ENCODE results near the gene MBD3L1. TPM values are rescaled to one million over a fixed set of nuclear protein-coding genes. Genes with fewer than 3 reads are reported as not detected.

The MBD3L1 gene
- polyA plus RNA-seq (2012; ENCODE audit: insufficient read length, low read depth): not detected

DNA sequence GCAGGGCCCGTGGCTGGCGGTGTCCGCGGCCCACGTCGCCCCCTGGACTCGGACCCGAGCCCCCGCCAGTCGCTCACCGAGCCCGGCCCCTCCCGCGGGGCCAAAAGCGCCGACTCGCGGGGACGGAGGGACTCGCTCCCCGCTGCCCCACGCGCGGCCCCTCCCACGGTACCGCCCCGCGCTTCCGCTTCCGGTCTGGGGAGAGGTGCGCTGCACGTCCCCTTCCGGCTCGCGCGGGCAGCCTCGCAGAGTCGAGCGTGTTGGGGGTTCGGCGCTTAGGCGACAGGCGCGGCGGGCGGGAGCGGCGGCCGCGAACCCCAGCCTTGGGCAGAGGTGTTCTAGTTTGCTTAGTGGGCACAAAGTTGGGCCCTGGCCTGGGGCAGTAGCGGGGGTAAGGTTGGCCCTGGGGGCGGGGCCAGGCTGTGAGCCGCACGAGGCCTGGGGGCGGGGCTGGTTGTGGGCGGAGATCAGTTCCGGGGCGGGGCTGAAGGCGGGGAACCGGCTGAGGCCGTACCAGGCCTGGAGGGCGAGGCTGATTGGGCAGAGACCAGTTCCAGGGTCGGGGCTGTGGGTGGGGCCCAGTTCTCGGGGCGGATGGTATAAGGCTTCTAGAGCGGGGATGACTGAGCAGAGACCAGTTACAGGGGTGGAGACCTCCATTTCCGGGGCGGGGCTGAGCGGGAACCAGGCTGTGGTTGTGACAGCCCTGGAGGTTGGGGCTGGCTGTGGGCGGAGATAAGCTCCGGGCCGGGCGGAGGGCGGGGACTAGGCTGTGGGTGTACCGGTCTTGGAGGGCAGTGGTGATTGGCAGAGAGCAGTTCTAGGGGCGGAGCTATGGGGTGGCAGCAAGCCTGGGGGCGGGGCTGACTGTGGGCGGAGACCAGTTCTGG is at the start of gene MBD3L1, which contains the start of gene ZNF558:
Gene MBD3L1 (plus strand): TSS at position 246 of the 890 bp plus-strand sequence. CDS start 10,302 bp downstream, outside the sequence.
Gene ZNF558 (minus strand): TSS at position 173 of the 890 bp plus-strand sequence. CDS start 9,645 bp downstream, outside the sequence.
- TF ChIP-seq POLR2AphosphoS5 (IDR thresholded peaks at IDR 0.05; ENCODE audit: low read depth, low read length) (peak; percentile 68), TAF1 (IDR thresholded peaks at IDR 0.05; ENCODE audit: borderline replicate concordance, insufficient read depth, low read length) (no peak)

DNA sequence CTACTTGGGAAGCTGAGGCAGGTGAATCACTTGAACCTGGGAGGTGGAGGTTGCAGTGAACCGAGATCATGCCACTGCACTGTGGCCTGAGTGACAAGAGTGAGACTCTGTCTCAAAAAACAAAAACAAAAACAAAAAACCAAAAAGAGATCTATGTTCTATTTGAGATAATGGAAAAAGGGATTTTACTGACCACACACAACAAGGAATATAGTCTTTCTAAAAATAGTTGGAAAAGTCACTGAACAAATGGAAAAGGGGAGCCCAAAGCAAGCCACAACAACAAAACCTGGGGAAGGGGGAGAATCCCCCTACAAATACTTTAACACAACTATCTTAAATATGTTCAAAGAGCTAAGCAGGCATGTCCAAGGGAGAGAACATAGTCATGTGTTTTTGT is 37.4 kb upstream of the MBD3L1 start:
- TF ChIP-seq SIN3A (IDR thresholded peaks at IDR 0.05; ENCODE audit: borderline replicate concordance, insufficient read depth, low read length) (no peak), TAF1 (IDR thresholded peaks at IDR 0.05; ENCODE audit: borderline replicate concordance, insufficient read depth, low read length) (no peak), POLR2AphosphoS5 (IDR thresholded peaks at IDR 0.05; ENCODE audit: low read depth, low read length) (no peak), FOXP2 (optimal IDR thresholded peaks at IDR 0.05; ENCODE audit: borderline replicate concordance, extremely low read depth, extremely low read length, insufficient read depth) (no peak)
- TF ChIP-seq, protein P1, sequence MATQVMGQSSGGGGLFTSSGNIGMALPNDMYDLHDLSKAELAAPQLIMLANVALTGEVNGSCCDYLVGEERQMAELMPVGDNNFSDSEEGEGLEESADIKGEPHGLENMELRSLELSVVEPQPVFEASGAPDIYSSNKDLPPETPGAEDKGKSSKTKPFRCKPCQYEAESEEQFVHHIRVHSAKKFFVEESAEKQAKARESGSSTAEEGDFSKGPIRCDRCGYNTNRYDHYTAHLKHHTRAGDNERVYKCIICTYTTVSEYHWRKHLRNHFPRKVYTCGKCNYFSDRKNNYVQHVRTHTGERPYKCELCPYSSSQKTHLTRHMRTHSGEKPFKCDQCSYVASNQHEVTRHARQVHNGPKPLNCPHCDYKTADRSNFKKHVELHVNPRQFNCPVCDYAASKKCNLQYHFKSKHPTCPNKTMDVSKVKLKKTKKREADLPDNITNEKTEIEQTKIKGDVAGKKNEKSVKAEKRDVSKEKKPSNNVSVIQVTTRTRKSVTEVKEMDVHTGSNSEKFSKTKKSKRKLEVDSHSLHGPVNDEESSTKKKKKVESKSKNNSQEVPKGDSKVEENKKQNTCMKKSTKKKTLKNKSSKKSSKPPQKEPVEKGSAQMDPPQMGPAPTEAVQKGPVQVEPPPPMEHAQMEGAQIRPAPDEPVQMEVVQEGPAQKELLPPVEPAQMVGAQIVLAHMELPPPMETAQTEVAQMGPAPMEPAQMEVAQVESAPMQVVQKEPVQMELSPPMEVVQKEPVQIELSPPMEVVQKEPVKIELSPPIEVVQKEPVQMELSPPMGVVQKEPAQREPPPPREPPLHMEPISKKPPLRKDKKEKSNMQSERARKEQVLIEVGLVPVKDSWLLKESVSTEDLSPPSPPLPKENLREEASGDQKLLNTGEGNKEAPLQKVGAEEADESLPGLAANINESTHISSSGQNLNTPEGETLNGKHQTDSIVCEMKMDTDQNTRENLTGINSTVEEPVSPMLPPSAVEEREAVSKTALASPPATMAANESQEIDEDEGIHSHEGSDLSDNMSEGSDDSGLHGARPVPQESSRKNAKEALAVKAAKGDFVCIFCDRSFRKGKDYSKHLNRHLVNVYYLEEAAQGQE (IDR thresholded peaks at IDR 0.05; ENCODE audit: insufficient read depth in 1 of 2, low read depth in 2 of 2, low read length in 2 of 2): no peak

DNA sequence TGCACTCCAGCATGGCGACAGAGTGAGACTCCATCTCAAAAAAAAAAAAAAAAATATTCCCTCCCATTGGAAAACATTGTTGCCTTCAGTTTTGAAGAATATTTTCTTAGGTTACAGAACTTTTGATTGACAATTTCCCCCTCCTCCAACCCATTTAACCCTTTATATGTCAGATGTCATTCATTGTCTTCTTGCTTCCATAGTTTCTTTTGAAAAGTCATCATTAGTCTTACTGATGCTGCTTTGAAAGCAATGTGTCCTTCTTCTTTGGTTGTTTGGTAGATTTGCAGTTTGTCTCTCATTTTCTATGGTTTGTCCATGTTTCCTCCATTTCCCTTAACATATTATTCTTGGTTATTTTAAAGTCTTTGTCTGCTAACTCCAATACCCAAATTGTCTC is 25.5 kb upstream of the MBD3L1 start:
- TF ChIP-seq TAF1 (IDR thresholded peaks at IDR 0.05; ENCODE audit: borderline replicate concordance, insufficient read depth, low read length) (no peak), SIN3A (IDR thresholded peaks at IDR 0.05; ENCODE audit: borderline replicate concordance, insufficient read depth, low read length) (no peak), FOXP2 (optimal IDR thresholded peaks at IDR 0.05; ENCODE audit: borderline replicate concordance, extremely low read depth, extremely low read length, insufficient read depth) (no peak), POLR2AphosphoS5 (IDR thresholded peaks at IDR 0.05; ENCODE audit: low read depth, low read length) (no peak)
- TF ChIP-seq, protein P1 (IDR thresholded peaks at IDR 0.05; ENCODE audit: insufficient read depth in 1 of 2, low read depth in 2 of 2, low read length in 2 of 2): no peak

DNA sequence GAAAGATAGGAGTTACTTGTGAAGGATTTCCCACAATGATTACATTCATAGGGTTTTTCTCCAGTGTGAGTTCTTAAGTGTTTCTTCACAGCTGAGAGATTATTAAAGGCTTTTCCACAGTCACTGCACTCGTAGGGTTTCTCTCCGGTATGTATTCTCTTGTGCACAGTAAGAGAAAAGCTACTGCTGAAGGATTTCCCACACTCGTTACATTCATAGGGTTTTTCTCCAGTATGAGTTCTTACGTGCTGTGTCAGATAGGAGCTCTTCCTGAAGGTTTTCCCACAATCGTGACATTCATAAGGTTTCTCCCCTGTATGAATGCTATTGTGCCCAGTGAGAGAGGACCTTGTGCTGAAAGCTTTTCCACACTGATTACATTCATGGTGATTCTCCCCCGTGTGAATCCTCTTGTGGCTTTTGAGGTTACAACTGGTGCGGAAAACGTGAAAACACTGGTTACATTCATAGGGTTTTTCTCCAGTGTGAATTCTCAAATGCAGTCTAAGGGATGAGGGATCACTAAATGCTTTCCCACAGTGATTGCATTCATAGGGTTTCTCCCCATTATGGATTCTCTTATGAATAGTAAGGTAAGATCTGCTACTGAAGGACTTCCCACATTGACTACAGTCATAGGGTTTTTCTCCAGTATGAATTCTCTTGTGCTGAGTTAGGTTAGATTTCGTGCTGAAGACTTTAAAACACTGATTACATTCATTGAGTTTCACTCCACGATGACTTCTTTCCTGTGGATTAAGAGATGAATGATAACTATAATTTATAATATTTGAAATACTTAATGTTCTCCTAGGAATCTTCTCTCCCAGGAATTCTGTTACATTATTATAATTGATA is 20.6 kb upstream of the MBD3L1 start:
- TF ChIP-seq, protein P1 (IDR thresholded peaks at IDR 0.05; ENCODE audit: insufficient read depth in 1 of 2, low read depth in 2 of 2, low read length in 2 of 2): no peak

DNA sequence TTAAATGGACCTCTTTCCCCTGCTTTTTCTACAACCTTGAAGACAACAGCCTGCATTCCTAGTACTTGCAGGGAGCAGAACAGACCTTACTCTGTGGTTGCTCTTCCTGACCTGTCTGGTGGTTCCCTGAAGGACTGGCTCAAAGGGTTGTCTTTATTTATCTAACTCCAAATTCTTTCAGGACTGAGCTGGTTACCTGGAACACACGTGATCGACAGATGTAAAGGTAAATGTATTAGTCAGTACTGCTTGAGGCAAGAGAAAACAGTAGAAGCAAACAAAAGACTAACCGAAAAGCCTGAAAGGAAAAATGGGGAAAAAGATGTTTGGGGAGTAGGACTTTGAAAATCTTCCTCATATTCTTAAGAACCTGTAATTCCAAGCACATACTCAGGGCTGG is 18.0 kb upstream of the MBD3L1 start:
- TF ChIP-seq POLR2AphosphoS5 (IDR thresholded peaks at IDR 0.05; ENCODE audit: low read depth, low read length): no peak
- TF ChIP-seq TAF1 (IDR thresholded peaks at IDR 0.05; ENCODE audit: borderline replicate concordance, insufficient read depth, low read length): no peak
- no peak for TF ChIP-seq SIN3A (IDR thresholded peaks at IDR 0.05; ENCODE audit: borderline replicate concordance, insufficient read depth, low read length)
- no peak for TF ChIP-seq FOXP2 (optimal IDR thresholded peaks at IDR 0.05; ENCODE audit: borderline replicate concordance, extremely low read depth, extremely low read length, insufficient read depth)
- TF ChIP-seq, protein P1 (IDR thresholded peaks at IDR 0.05; ENCODE audit: insufficient read depth in 1 of 2, low read depth in 2 of 2, low read length in 2 of 2): no peak
